ENCODE measurements around the gene MTURN. TPM values are rescaled to one million over a fixed set of nuclear protein-coding genes. Genes with fewer than 3 reads are reported as not detected.

The MTURN gene
- total and polyA plus RNA-seq, 2 donors (not counting 3 experiments of a cell fraction or from before 2014, with no cell fraction given) = 4.9 to 6.6 TPM

DNA sequence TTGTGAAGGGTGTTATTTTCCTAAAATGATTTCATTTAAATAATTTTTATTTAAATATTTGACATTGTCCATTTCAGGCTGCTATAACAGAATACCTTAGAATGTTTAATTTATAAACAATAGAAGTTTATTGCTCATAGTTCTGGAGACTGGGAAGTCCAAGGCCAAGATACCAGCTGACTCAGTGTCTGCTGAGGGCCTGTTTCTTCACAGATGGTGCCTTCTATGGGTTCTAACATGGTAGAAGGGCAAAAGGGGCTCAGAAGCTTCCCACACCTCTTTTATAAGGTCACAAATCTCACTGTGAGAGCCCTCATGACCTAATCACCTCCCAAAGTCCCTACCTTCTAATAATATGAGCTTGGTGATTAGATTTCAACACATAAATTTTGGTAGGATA, 50.7 kb downstream of the MTURN start:
- Histone ChIP-seq H4K20me1 (replicated peaks; ENCODE audit: control insufficient read depth, extremely low read depth, insufficient read depth, low read length) (no peaks in the 10 kb centered on the region), H3K36me3 (ENCODE audit: control insufficient read depth in 2 of 2, extremely low read depth in 1 of 2, insufficient read depth in 2 of 2, low read length in 2 of 2) (no peaks in the 10 kb centered on the region), H3K79me2 (ENCODE audit: control insufficient read depth, insufficient read depth, low read length) (no peaks in the 10 kb centered on the region), H3K4me2 (ENCODE audit: insufficient read depth, low read length) (no peak overlapping the region), H3K27ac (ENCODE audit: insufficient read depth, low read depth, low read length) (no peak overlapping the region), H3K9ac (replicated peaks; ENCODE audit: extremely low read depth, insufficient read depth, low read length) (no peak overlapping the region), H3K4me3 (replicated peaks in 1 of 3; ENCODE audit: insufficient read depth in 1 of 3, low read depth in 1 of 3, low read length in 3 of 3) (no peak overlapping the region), H3K9me3 (replicated peaks; ENCODE audit: control insufficient read depth, insufficient read depth, low read length) (no peaks in the 10 kb centered on the region), H3K27me3 (ENCODE audit: control insufficient read depth in 2 of 2, insufficient read depth in 2 of 2, low read length in 2 of 2) (no peaks in the 10 kb centered on the region), H3K9me1 (replicated peaks; ENCODE audit: control insufficient read depth, extremely low read depth, insufficient read depth, low read length) (no peaks in the 10 kb centered on the region), H3K4me1 (ENCODE audit: control insufficient read depth, extremely low read depth, insufficient read depth, low read length) (no peaks in the 10 kb centered on the region), H2AFZ (ENCODE audit: low read depth, low read length) (no peak overlapping the region)
- TF ChIP-seq JUN (IDR thresholded peaks at IDR 0.05; ENCODE audit: borderline replicate concordance, insufficient read depth, insufficient read length, low read depth) (no peak), MYC (IDR thresholded peaks at IDR 0.05; ENCODE audit: low read depth, low read length) (no peak), EZH2 (IDR thresholded peaks at IDR 0.05; ENCODE audit: borderline replicate concordance, low read depth, low read length, severe bottlenecking) (no peak), CTCF (IDR thresholded peaks at IDR 0.05; ENCODE audit: extremely low read depth in 1 of 2, insufficient read depth in 1 of 2, low read depth in 1 of 2, low read length in 2 of 2) (no peak), FOS (IDR thresholded peaks at IDR 0.05; ENCODE audit: borderline replicate concordance, insufficient read depth, low read length) (no peak), POLR2A (IDR thresholded peaks at IDR 0.05; ENCODE audit: low read depth, low read length) (no peak), POLR2AphosphoS5 (IDR thresholded peaks at IDR 0.05; ENCODE audit: insufficient read depth, low read depth, low read length) (no peak)
- TF ChIP-seq, protein P1, sequence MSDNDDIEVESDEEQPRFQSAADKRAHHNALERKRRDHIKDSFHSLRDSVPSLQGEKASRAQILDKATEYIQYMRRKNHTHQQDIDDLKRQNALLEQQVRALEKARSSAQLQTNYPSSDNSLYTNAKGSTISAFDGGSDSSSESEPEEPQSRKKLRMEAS (IDR thresholded peaks at IDR 0.05; ENCODE audit: insufficient read depth, insufficient read length) = no peak
- DNase-seq (ENCODE audit: low read depth, low spot score) (no peak), FAIRE-seq (no peak)
- dilution Hi-C loops (cut with MboI; ENCODE audit: extremely low pct_ligation_motif_present, low sequenced_read_pairs) (no loop called here), intact Hi-C loops (cut with micrococcal nuclease) (no loop called here)
- CTCF ChIA-PET = interaction anchor here (1.4 kb wide), 1 partner anchor 22 kb away, joined by 3 read pairs; no protein-coding TSS in a partner anchor
- no TSS peak for BruUV-seq (replicated peaks)
- POLR2A ChIA-PET = no interaction called here

Measured in endothelial cell of umbilical vein (primary cell).